HG02885 (cell line): ENCODE measurements around the gene CELA3B.
A peak's percentile ranks its signal among the peaks of the same experiment; 100 is the strongest.
"Not testable (repeated sequence)": the region's sequence is repeated elsewhere in the genome, so short reads cannot be mapped to it uniquely, and the experiment has no call there.

Experiments
- ATAC-seq: cut with Tn5 transposase; IDR thresholded peaks from one replicate; pipeline ENCODE4 v1.9.1; 2021; ENCODE audit warnings: mild to moderate bottlenecking; ENCODE audit not compliant: unreplicated experiment, poor library complexity

Gene CELA3B, protein sequence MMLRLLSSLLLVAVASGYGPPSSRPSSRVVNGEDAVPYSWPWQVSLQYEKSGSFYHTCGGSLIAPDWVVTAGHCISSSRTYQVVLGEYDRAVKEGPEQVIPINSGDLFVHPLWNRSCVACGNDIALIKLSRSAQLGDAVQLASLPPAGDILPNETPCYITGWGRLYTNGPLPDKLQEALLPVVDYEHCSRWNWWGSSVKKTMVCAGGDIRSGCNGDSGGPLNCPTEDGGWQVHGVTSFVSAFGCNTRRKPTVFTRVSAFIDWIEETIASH

DNA sequence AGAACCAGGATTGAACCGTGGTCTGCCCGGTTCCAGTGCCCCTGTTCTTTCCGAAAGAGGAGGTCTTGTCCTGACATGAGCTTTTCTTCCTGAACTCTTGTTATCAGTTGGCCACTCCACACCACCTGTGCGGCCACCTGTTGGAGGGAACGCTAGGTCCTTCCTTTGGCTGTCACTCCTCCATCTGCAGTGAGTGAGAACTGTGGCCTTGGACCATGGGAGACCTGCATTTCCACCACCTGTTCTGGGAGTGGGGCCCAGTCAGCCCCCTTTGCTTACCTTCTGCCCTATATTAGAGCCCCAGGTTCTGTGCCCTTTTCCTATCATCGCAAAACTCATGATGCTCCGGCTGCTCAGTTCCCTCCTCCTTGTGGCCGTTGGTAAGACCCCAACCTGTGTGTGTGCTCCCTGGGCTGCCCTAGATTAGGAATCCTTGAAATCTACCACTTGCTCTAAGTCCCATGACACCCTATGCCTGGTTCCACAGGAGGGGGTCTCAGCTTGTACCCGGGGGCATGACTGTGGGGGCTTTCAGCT is at the start of gene CELA3B:
CELA3B (plus strand) TSS at position 320 of the 537 bp plus-strand sequence; CDS start at position 338, 18 bp downstream.
- ATAC-seq: not testable (repeated sequence)

DNA sequence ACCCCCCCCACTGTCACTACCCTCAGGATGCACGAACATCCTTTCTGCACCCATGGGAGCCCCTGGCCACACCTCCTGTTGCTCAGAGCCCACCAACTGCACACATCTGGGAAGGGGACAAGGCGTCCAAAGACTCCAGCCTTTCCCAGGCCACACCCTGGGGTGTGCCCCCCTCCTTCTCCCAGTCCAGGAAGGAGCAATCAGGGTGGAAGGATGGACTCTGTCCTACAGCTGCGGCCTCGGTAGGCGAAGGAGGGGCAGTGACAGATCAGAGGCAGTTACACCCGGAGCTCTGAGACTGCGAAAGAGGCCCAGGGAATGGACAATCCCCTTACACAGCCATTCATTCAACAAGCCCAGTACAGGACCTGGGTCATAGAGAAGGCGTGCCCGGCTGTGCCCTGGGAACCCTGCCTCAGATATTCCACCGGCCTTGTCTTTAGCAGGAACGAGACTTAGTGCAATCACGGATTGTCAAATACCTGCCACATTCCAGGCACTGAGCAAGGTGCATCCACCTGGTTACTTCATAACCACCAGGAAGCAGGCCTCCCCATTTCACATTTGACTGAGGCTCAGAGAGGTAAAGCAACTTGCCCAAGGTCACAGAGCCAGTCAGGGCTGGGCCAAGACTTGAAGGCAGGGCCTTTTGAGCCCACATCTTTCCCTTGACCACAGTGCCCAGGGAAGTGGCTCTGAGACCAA is 49.1 kb upstream of the CELA3B start:
- no peak for ATAC-seq

DNA sequence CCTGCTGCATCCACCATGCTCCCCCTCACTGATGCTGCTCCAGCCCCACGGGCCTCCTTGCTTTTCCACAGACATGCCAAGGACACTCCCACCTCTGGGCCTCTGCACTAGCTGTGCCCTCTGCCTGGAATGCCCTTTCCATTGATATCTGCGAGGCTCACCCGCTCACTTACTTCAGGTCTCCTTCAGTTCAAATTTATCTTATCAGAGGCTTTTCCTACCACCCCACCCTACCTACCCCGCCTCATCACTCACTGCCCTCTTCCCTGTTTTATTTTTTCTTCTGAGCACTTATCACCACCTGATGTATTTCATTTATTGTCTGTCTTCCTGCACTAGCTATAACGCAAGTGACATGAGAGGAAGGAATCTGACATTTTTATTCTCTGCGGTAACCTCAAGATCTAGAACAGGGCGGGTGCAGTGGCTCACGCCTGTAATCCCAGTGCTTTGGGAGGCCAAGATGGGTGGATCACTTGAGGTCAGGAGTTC is 46.7 kb upstream of the CELA3B start:
- ATAC-seq: no peak

DNA sequence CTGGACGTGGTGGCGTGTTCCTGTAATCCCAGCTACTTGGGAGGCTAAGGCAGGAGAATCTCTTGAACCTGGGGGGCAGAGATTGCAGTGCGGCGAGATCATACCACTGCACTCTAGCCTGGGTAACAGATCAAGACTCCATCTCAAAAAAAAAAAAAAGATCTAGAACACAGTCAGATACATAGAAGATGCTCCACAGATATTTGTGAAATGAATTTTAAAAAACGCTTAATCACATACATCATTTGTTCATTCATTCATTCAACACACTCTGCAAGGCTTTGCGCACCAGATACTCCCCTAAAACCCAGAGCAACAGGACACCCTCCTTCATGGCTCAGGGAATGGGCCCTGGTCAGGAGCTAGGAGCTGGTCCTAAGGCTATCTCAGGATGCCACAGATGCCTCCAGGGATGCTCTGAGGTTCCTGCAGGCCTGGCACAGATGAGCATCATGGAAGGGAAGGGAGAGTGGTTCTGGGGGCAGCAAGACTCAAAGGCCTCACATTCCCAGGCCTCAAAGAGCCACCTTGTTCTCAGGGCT is 46.1 kb upstream of the CELA3B start:
- no peak for ATAC-seq

DNA sequence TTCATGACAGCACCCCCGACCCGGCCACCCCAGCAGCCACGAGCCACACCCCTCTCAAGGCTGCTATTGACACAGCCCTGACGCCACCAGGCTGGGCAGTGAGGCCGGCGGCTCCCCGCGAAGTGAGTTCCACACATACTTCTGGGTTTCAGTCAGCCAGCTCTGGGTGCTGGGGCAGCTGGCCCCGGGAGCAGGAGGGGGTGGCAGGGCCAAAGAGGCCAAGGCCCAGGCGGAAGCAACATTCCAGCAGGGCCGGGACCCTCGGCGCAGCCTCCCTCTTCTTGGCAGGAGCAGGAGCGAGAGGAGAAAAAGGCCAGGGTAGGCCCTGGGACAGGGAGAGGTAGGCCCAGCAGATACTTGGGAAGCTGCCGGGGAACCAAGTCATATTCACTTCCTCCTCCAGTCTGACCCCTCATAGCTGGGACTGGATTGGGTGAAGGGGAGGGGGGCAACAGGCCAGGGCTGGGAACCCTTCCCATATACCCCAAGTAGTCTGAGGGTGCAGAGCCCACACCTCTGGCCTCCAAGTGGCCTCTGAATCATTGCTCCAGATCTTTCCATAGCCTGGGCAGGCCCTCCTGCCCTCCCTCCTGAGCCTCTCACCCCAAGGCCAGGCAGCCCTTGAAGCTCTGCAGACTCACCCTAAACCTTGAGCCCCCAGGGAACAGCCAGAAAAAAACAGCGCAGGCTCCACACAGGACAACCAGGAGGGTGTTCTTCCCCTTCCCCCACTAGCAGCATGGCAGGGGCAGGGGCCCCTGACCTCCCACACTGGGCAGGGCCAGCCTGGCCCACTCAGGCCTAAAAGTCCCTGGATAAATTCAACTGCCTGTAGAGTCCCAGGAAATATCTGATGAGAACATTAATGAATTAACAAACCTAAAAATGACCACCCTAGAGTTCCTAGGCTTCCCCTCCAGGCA is 45.4 kb upstream of the CELA3B start:
- no peak for ATAC-seq

DNA sequence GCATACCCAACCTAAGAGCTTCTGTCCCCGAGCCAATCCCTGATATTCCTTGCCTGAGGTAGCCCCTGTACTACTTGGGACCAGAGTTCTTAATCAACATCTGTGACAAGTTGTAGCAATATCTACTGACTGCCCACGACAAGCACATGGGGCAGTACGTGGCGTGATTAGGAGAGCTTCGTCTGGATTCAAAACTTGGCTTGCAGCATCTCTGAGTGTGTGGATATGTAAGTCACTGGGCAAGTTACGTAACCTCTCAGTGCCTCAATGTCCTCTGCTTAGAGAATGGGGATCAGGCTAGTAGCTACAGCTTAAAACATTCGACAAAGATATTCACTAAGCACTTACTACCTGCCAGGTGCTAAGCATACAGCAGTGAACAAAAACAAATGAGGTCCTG is 44.7 kb upstream of the CELA3B start:
- ATAC-seq: no peak

DNA sequence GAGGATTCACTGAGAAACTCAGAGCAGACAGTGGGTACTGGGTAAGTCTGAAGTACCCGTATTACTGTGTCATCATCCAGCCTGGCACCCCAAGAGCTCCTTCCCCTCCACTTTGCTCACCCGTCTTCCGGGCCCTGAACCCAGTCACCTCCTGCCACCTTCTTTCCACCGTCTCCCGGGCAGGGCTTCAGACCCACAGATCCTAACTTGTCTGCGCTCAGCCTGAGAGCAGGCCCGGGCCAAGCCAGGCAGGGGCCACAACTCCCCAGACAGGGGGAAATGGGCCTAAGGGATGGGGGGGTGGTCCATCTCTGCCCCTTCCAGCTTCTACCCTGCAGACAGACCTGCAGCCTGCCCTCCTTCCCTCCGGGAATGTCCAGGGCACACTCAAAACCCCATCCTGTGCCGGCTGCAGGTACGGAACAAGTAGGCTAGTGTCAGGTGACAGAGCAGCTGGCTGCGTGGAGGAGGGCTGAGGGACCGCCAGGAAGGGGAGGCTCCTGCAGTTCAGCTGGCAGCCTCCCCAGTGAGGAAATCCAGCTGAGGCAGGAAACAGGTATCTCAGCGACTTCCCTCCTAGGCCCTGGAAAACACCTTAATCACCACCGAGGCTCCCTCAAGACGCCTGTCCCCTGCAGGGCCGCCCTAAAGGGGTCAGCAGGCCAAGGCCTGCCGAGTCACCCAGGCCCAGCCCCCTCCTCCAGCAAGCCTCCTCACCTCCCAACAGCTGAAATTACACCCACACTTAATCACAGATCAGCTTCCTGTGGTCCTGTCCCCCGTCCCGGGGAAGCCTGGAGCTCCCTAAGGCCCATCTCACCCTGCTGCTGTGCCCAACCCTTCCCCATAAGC is 43.2 kb upstream of the CELA3B start:
- ATAC-seq: no peak

DNA sequence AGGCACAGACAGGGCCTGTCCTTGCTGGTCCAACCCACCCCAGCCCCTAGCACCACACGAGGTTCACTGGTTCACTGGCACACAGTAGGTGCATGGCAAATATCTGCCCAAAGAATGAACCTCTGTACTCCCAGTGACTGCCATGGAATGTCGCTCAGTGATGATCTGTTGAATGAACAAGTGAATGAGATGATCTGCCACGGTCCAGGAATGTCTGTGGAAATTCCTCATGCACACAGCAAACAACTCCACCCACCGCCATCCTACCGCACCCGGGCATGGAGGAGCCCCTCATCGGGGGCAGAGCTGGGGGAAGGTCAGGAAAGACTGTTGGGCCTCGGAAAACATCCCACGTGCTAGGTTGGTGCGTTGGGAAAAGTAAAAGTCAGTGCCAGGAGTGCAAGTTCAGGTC is 41.4 kb upstream of the CELA3B start:
- no peak for ATAC-seq

DNA sequence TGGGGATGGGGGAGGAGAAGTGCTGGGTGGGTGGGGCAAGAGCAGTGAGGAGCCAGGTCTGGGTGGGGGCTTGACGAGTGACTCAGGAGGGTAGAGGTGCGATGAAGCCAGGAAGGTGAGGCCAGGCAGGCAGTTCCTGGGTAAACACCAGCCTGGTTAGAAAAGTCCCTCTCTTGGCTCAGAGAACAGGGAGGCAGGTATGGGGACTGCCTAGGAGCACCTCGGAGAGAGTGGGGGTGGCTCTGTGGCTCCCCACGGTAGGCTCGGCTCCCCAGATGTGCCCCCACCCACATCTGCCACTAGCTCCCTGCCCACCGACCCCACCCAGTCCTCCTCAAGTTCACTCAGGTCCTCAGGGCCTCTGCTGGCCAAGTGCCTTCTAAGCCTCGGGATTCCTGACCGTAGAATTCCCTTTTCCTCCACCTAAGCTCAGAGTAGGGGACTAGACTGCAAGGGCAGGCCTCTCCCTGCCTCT is 40.9 kb upstream of the CELA3B start:
- ATAC-seq: no peak

DNA sequence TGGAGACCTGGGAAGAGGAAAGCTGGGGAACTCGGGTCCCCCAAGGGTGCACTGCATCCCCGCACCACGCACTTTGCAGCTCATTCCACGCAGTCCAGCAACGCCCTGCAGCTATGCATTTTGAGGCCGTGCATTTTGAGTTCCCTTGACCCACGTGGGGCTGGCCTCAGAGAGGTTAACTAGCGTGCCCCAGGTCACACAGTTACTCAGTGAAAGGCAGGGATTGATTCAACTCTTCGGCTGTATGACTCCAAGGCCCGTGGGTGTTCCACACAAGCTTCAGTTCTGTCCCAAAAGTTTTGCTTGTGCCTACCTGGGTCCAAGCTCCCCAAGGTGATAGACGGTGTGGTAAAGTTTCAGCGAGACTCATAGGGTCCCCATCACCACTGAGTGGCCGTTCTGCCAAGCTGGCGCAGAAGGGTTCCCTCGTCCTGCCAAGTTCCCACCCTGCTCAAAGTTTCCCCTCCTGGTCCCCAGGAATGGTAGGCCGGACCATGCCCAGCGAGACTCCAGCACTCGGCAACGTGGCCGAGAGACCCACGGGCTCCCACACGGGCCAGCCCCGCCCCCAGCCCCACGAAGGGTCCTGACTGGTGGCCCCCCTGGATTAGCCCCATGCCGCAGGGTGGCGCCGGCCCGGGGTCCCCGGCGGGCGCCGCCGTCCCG is 40.3 kb upstream of the CELA3B start:
- ATAC-seq: peak; percentile 16

DNA sequence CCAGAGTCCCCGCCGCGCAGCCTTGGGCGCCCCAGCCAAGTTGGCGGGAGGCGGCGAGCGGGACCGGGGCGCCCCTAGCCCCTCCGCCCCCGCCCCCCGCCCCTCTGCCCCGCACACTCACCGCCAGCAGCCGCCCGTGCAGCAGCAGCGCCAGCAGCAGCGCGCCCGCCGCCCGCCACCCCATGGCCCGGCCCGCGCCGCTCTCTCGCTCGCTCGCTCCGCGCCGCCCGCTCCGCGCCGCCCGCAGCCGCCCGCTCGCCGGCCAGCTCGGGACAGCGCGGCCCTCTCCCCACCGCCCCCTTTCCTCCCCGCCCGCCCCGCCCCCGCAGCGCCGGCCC is 39.8 kb upstream of the CELA3B start, which contains the start of gene HSPG2:
HSPG2 (minus strand) TSS at position 277 of the 338 bp plus-strand sequence; CDS start at position 184, 93 bp downstream.
- no peak for ATAC-seq

DNA sequence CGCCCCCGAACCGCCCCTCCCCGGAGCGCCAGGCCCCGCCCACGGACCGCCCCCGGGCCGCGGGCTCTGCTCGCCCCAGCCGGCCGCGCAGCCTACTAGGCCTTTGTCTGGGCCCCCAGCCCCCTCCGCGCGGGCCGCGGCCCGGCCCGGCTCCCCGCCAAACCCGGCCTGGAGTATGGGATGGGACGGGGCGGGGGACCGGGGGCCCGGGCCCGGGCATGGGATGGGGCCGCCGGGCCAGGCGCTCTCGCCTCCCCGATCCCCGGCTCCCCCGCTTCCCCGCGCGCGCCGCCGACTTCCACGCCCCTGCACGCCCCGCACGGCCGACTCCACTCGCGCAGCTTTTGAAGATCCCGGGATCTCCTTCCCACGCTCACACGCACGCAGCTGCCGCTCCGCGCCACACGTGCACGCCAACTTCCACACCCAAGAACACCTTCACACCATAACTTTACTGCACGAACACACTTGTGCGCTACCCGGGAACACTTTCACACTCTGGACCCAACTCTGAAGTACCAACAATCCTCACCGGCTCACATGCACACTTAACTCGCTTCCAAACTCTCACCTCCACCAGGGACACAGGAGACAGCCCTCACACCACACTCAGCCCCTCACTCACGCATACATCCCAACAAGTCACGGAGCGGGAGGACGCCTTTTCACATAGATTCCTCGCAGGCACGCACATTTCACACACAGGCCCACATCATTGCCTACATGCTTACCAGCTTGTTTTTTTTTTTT is 39.3 kb upstream of the CELA3B start:
- ATAC-seq: peak; percentile 72

DNA sequence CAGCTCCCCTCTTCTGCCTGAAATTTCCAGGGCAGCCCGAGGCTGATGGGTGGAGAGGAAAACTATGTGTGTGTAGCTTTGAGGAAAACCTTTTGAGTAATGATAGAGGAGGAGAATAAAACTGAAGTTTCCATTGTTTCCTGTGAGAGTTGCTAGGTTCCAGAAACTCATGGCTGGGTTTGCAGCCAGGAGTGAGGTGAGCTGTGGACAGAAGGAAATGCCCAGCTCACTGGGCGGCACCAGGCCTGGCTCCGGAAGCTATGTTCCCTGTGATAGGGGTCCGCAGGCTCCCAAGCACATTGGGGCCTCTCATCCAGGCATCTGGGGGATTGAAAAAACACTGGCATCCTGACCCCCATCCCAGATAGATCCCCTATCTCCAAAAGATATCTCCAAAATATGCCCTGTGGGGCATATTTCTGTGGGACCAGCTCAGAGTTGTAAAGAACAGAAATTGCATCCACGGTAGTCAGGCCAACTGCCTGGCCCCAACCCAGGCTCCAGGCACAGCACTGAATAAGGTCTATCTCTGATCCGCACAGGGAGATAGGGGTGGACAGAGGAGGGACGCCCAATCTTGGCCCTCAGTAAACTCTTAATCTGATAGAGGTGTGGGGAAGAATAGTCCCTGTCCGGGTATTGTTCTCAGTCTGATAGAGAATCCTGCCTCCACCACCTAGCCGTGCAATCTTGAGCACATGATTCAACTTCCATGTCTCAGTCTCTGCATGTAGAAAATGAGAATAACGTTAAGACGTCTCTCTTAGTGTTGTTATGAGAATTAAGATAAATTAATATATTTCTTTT is 37.9 kb upstream of the CELA3B start:
- ATAC-seq: no peak

DNA sequence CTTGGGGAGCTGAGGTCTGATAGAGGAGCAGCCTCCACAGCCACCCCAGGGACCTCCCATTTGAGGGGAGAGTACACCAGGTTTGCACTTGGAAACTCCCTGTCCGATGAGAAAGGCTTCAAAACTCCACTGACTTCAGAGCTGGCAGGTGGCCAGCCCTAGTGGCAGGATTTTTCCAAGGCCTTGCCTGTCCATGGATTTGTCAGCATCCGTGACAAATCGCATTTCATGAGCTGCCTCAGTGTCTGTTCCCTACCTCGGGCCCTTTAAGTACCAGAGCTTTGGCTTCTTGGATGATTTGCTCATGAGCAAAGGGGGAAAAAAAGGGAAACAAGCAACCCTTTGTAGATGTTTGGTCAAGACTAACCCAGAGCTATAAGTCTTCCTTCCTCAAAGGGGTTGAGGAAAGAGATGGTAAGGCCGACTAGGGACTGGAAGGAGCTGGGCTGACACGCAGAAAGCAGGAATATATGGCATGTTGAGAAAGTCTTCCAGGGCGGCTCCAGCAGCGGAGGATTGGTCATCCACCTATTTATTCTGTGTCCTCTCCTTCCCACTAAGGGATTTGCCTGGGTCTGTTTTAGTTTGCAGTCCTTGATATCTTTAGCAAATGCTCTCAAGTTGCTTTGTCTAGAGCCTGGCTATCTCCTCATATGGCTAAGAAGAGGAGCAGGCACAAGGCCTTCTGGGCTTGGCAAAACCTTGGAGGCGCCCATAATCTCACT is 37.0 kb upstream of the CELA3B start:
- no peak for ATAC-seq

DNA sequence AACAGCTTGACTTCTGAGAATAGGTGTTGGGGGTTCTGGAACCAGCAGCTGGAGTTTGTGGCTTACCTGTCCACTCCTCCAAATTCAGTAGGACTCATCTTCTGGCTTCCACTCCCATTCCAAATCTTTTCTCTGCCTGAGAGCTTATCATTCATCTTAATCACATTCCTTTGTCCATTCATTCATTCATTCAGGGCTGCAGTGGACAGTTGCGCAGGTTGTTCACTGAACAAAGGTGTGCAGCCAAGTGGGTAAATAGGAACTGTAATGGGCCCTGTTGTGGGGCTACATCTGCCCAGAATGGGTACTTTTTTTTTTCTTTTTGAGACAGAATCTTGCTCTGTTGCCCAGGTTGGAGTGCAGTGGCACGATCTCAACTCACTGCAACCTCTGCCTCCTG is 36.3 kb upstream of the CELA3B start:
- ATAC-seq: no peak

DNA sequence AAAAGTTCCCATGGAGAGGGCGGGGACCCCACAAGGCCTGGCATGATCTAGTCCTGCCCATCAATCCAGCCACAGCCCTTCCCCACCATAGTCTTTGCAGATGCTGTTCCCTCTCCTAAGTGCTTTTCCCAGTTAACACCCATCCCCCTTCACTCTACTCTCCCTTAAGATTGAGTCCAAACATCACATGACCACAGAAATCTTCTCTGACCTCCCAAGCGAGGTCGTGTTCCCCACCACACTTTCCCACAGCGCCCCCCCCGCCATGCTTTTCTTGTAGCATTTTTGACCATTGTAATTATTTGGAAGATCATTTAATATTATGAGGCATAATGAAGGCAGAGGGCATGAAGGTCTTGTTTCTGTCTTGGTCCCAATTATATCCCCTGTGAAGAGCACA is 35.5 kb upstream of the CELA3B start:
- no peak for ATAC-seq

DNA sequence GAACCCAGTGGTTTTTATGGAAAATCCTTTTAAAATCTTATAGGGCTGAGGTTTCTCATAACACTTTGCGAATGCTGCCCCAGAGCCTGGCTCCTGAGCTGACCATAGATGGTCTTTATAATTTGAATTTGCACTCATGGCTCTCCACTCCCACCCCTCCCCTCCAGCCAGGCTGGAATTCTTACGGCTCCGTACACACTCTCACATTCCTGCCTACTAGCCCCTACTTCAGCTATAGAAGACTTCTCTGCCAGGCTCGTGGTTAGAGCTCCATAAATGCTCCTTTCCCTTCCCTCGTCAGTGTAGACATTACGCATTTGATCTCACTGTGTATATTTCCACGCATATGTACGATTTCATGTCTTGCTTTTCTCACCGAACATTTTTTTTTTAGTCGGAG is 34.4 kb upstream of the CELA3B start:
- no peak for ATAC-seq
